Measurements from ENCODE around the gene FAM32A.

FAM32A gene

GRCh38 chr19:16226184-16226591 is 41.0 kb downstream of the FAM32A start:
- in situ Hi-C loops (cut with MboI; ENCODE audit: low pct_unique_long_range_greater_than_20kb, low sequenced_read_pairs, unreplicated experiment): no loop called here
- TF ChIP-seq, protein P1, sequence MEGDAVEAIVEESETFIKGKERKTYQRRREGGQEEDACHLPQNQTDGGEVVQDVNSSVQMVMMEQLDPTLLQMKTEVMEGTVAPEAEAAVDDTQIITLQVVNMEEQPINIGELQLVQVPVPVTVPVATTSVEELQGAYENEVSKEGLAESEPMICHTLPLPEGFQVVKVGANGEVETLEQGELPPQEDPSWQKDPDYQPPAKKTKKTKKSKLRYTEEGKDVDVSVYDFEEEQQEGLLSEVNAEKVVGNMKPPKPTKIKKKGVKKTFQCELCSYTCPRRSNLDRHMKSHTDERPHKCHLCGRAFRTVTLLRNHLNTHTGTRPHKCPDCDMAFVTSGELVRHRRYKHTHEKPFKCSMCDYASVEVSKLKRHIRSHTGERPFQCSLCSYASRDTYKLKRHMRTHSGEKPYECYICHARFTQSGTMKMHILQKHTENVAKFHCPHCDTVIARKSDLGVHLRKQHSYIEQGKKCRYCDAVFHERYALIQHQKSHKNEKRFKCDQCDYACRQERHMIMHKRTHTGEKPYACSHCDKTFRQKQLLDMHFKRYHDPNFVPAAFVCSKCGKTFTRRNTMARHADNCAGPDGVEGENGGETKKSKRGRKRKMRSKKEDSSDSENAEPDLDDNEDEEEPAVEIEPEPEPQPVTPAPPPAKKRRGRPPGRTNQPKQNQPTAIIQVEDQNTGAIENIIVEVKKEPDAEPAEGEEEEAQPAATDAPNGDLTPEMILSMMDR (IDR thresholded peaks at IDR 0.05; ENCODE audit: extremely low read depth, insufficient read depth, missing control alignments): no peak
- no peak for DNase-seq (ENCODE audit: low spot score)

DNA sequence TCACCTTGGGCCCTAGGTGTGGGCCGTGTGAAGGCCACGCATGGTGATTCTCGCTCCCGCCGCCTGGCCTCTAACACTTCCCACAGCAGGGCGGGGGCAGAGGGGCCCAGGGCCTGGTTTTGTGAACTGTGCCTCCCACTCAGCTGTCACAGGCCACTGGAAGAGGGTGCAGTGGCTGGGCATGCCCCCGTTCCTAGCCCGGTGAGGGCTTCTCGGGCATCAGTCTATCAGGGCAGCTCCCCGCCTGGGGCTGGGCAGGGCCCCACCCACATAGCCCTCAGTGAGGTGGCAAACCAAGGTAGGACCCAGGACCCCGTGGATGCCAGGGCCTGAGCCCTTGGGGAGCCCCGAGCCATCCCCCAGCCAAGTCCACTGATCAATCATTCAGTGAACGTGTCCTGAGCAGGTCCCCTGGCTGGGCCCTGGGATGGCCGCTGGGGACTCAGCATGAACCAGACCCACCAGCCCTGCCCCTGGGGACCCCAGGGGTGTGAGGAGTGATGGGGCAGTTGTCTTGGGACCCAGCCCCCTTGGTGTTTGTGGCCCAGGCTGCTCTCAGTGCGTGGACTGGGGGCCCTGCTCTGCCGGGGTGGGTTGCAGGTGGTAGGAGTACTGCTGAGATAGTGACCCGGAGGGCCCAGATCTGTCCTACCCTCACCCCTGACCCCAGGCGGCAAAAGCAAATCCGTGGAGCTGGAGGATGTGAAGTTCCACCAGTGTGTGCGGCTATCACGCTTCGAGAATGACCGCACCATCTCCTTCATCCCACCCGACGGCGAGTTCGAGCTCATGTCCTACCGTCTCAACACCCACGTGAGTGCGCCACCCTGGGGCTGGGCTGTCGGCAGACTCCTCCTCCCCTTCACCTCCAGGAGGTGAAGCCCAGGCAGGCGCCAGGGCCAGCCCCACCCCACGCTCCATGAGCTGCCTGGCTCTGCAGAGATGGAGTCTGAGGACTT is 41.9 kb downstream of the FAM32A start:
- no peak for DNase-seq (ENCODE audit: low spot score)
- in situ Hi-C loops (cut with MboI; ENCODE audit: low pct_unique_long_range_greater_than_20kb, low sequenced_read_pairs, unreplicated experiment): no loop called here
- TF ChIP-seq, protein P1 (IDR thresholded peaks at IDR 0.05; ENCODE audit: extremely low read depth, insufficient read depth, missing control alignments): no peak

DNA sequence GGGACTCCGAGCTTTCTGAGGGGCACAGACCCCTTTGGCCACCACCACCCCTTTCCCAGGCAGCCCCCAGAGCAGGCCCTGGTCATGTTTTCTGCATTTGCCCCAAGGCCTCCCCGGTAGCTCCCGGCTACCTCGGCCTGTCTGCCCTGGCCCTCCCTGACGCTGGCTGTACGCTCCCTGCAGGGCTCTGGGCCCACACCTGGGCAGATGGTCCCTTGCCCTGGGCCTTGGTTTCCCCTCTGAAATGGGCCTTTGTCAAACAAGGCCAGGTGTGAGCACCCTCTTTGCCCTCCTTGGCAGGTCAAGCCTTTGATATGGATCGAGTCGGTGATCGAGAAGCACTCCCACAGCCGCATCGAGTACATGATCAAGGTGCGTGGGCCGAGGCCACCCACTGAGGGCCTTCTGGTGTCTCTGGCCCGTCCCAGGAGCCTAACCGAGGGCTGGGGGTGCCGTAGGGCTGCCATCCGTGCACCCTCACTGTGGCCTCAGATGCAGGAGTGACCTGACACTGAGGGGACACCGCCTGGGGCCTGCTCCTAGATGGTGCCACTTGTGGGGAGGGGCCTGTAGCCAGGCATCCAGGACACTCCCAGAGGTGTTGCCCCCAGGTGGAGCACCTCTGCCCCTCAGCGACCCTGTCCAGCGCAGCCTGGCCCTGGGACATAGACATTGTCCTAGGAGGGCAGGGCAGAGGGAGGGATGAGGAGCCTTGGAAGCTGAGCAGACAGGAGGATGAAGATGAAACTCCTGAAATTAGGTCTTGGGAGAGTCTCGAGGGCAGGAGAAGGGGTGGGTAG is 42.8 kb downstream of the FAM32A start:
- no peak for DNase-seq (ENCODE audit: low spot score)
- TF ChIP-seq, protein P1 (IDR thresholded peaks at IDR 0.05; ENCODE audit: extremely low read depth, insufficient read depth, missing control alignments): no peak
- in situ Hi-C loops (cut with MboI; ENCODE audit: low pct_unique_long_range_greater_than_20kb, low sequenced_read_pairs, unreplicated experiment): no loop called here

GRCh38 chr19:16228637-16229321 is 43.6 kb downstream of the FAM32A start:
- no peak for DNase-seq (ENCODE audit: low spot score)
- TF ChIP-seq, protein P1 (IDR thresholded peaks at IDR 0.05; ENCODE audit: extremely low read depth, insufficient read depth, missing control alignments): no peak
- in situ Hi-C loops (cut with MboI; ENCODE audit: low pct_unique_long_range_greater_than_20kb, low sequenced_read_pairs, unreplicated experiment): no loop called here

DNA sequence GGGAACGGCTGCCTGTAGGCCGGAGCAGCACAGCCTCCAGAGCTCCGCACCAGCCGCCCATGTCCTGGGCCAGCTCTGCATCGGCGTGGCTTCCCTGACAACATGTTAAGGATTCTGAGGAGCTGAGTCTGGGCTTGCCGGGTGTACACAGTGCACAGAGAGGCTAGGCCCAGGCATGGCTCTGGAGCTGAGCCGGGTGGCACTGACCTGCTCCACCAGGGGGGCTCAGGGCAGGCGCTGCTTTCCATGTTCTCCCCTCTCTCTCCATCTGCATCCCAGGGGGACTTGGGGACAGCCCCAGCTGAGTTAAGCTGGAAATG is 44.1 kb downstream of the FAM32A start:
- in situ Hi-C loops (cut with MboI; ENCODE audit: low pct_unique_long_range_greater_than_20kb, low sequenced_read_pairs, unreplicated experiment): no loop called here
- DNase-seq (ENCODE audit: low spot score): no peak
- TF ChIP-seq, protein P1 (IDR thresholded peaks at IDR 0.05; ENCODE audit: extremely low read depth, insufficient read depth, missing control alignments): no peak

- TF ChIP-seq, protein P1 (IDR thresholded peaks at IDR 0.05; ENCODE audit: extremely low read depth, insufficient read depth, missing control alignments): no peak
- DNase-seq (ENCODE audit: low spot score): no peak
- in situ Hi-C loops (cut with MboI; ENCODE audit: low pct_unique_long_range_greater_than_20kb, low sequenced_read_pairs, unreplicated experiment): no loop called here
Measured at GRCh38 chr19:16232127-16232526, 46.9 kb downstream of the FAM32A start.

Measured in GM13977 (cell line).